Testis (tissue), 3 donors: ENCODE data around the gene ARL6. TPM values are rescaled to one million over a fixed set of nuclear protein-coding genes. Genes with fewer than 3 reads are reported as not detected.

Experiments
- DNase-seq: peaks from one replicate; pipeline ENCODE4 v3.0.0-alpha.2; 2019
- H3K27ac ChIP-seq, 2 donors: fragments of 200-600 bp; sonication (generic); one replicate each; pipeline ENCODE4 v1.5.1; 2019
- H3K27me3 ChIP-seq: fragments of 200-600 bp; sonication (generic); one replicate; pipeline ENCODE4 v1.5.1; 2019
- H3K36me3 ChIP-seq: fragments of 200-600 bp; sonication (generic); one replicate; pipeline ENCODE4 v1.5.1; 2017; ENCODE audit warnings: low read depth; ENCODE audit errors: missing control alignments
- H3K4me1 ChIP-seq: fragments of 200-600 bp; sonication (generic); one replicate; pipeline ENCODE4 v1.5.1; 2019
- H3K4me3 ChIP-seq, 2 donors: fragments of 200-600 bp; sonication (generic); one replicate each; pipeline ENCODE4 v1.5.1; 2017 to 2019
- H3K9me3 ChIP-seq: fragments of 200-600 bp; sonication (generic); one replicate; pipeline ENCODE4 v1.5.1; 2017
- CTCF ChIP-seq, 3 experiments: fragments of 450-650 bp in 2 of 3; fragments of 200-600 bp in 1 of 3; sonication (generic) in 1 of 3; IDR thresholded peaks; one replicate each; pipeline ENCODE4 v1.5.1; 2016 to 2019; ENCODE audit warnings: antibody characterized with exemption in 3 of 3, mild to moderate bottlenecking in 2 of 3, moderate library complexity in 1 of 3
- POLR2A ChIP-seq: fragments of 450-650 bp; IDR thresholded peaks from one replicate; pipeline ENCODE4 v1.6.1; 2017; ENCODE audit warnings: antibody characterized with exemption, mild to moderate bottlenecking, moderate library complexity
- whole genome bisulfite sequencing, 2 donors: methylation state at CpG; one replicate each; pipeline ENCODE4 v1.1.5; 2018; 5-methylcytosine and 5-hydroxymethylcytosine counted together
- intact Hi-C: fragments of 100-400 bp; cut with DNase I; formaldehyde crosslinking; loops from one replicate; pipeline ENCODE4 v1.15.1; 2023; ENCODE audit warnings: low total_unique reads
- polyA plus RNA-seq: library from polyadenylated mRNA; stranded (reverse); fragments of 350-450 nt; fragmentation: Illumina TruSeq; extraction: RNeasy Lipid Tissue Mini Kit (QIAGEN cat#74804); gene quantifications from one replicate; pipeline ENCODE4 v1.2.3, GENCODE V29; 2014; ENCODE audit warnings: low read depth, low replicate concordance; ENCODE audit not compliant: insufficient read depth
- total RNA-seq, 2 donors: library from RNA; depleted of rRNA; stranded (reverse); fragments of >200 nt; gene quantifications; one replicate each; pipeline ENCODE4 v1.2.3, GENCODE V29; 2016

ARL6 gene
- total and polyA plus RNA-seq, 3 donors from 2014 or later = 10.6 to 23.4 (median 12.8) TPM

GRCh38 chr3:97817965-97818364, 53.4 kb downstream of the ARL6 start:
- DNase-seq = no peak
- WGBS, 2 donors = 87 to 98% methylated on average over 3 of the region's 3 CpGs
- intact Hi-C loops = no loop called here

GRCh38 chr3:97820780-97821179, 56.2 kb downstream of the ARL6 start:
- Histone ChIP-seq H3K9me3 (no peaks in the 10 kb centered on the region), H3K4me1 (peaks cover 9% of the 10 kb centered on the region), H3K27ac (no peak overlapping the region), H3K27me3 (no peaks in the 10 kb centered on the region), H3K4me3 (peak overlapping the region; percentile 71 to 92), H3K36me3 (no peaks in the 10 kb centered on the region)
- 52 to 64% methylated on average over 5 of the region's 5 CpGs for WGBS, 2 donors
- no peak for DNase-seq
- intact Hi-C loops = no loop called here
- TF ChIP-seq CTCF (IDR thresholded peaks at IDR 0.05) = no peak
- no peak for TF ChIP-seq POLR2A

More at GRCh38 chr3:97817965-97818364, 53.4 kb downstream of the ARL6 start:
- H3K36me3 ChIP-seq = no peaks in the 10 kb centered on the region
- no peak overlapping the region for H3K27ac ChIP-seq
- TF ChIP-seq CTCF (IDR thresholded peaks at IDR 0.05) = no peak
- no peak for TF ChIP-seq POLR2A
- H3K27me3 ChIP-seq = no peaks in the 10 kb centered on the region
- H3K4me1 ChIP-seq = no peaks in the 10 kb centered on the region
- H3K4me3 ChIP-seq = no peak overlapping the region
- no peaks in the 10 kb centered on the region for H3K9me3 ChIP-seq

- peak overlapping the region; percentile 79 to 93 for H3K27ac ChIP-seq
- intact Hi-C loops = no loop called here
- H3K36me3 ChIP-seq = no peaks in the 10 kb centered on the region
- peak overlapping the region; percentile 71 to 92 for H3K4me3 ChIP-seq
- TF ChIP-seq POLR2A (no peak), CTCF (IDR thresholded peaks at IDR 0.05) (no peak)
- H3K27me3 ChIP-seq = no peaks in the 10 kb centered on the region
- WGBS, 2 donors = 0% methylated on average over 22 to 23 of the region's 23 CpGs
- H3K9me3 ChIP-seq = no peaks in the 10 kb centered on the region
- H3K4me1 ChIP-seq = peaks cover 9% of the 10 kb centered on the region
- peak; percentile 63 for DNase-seq
These were observed 56.8 kb downstream of the ARL6 start for GRCh38 chr3:97821287-97821773.

GRCh38 chr3:97821774-97822358, 57.3 kb downstream of the ARL6 start, which contains the start of gene CRYBG3:
Gene CRYBG3 (plus strand): TSS chr3:97822011. CDS start chr3:97822207, 196 bp downstream.
- Histone ChIP-seq H3K4me3 (peak within 1 kb of the TSS; percentile 71 to 92), H3K27ac (peak within 1 kb of the TSS; percentile 79 to 93), H3K4me1 (peaks cover 9% of the 10 kb centered on the region), H3K27me3 (no peaks in the 10 kb centered on the region), H3K9me3 (no peaks in the 10 kb centered on the region), H3K36me3 (no peaks in the 10 kb centered on the region)
- peak; percentile 82 for DNase-seq
- TF ChIP-seq POLR2A (peak; percentile 34), CTCF (IDR thresholded peaks at IDR 0.05) (peak in 1 of 3 experiments; percentile 13)
- 1% methylated on average over 48 of the region's 66 CpGs; no CpG with 5 or more reads in 1 of the 2 donors for WGBS, 2 donors
- intact Hi-C loops = no loop called here

GRCh38 chr3:97822359-97822775, 57.8 kb downstream of the ARL6 start:
- intact Hi-C loops = no loop called here
- Histone ChIP-seq H3K9me3 (no peaks in the 10 kb centered on the region), H3K27me3 (no peaks in the 10 kb centered on the region), H3K4me1 (peaks cover 9% of the 10 kb centered on the region), H3K27ac (peak overlapping the region; percentile 79 to 93), H3K4me3 (peak overlapping the region; percentile 71 to 92), H3K36me3 (no peaks in the 10 kb centered on the region)
- TF ChIP-seq POLR2A (no peak), CTCF (IDR thresholded peaks at IDR 0.05) (no peak)
- WGBS, 2 donors = 0 to 1% methylated on average over 34 to 36 of the region's 36 CpGs
- DNase-seq = peak; percentile 64
